ENCODE data around the gene SST.

- TF ChIP-seq, protein P1, sequence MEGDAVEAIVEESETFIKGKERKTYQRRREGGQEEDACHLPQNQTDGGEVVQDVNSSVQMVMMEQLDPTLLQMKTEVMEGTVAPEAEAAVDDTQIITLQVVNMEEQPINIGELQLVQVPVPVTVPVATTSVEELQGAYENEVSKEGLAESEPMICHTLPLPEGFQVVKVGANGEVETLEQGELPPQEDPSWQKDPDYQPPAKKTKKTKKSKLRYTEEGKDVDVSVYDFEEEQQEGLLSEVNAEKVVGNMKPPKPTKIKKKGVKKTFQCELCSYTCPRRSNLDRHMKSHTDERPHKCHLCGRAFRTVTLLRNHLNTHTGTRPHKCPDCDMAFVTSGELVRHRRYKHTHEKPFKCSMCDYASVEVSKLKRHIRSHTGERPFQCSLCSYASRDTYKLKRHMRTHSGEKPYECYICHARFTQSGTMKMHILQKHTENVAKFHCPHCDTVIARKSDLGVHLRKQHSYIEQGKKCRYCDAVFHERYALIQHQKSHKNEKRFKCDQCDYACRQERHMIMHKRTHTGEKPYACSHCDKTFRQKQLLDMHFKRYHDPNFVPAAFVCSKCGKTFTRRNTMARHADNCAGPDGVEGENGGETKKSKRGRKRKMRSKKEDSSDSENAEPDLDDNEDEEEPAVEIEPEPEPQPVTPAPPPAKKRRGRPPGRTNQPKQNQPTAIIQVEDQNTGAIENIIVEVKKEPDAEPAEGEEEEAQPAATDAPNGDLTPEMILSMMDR (IDR thresholded peaks at IDR 0.05) = no peak
- TF ChIP-seq EZH2 (IDR thresholded peaks at IDR 0.05) = no peak
Measured at GRCh38 chr3:187661267-187661666, 8.9 kb downstream of the SST start.

Measured in neural progenitor cell (in vitro differentiated cells).